Measurements from ENCODE around the gene MPPED2. TPM values are rescaled to one million over a fixed set of nuclear protein-coding genes. Genes with fewer than 3 reads are reported as not detected.

The MPPED2 gene
- total and polyA plus RNA-seq, 10 of the 15 experiments (the other 5 are each of a cell fraction or from before 2014, with no cell fraction given), result not detected

- Histone ChIP-seq H3K4me3 (no peak overlapping the region), H3K27me3 (replicated peaks in 1 of 2; ENCODE audit: control insufficient read depth in 2 of 2, insufficient read depth in 2 of 2, low read length in 1 of 2) (no peaks in the 10 kb centered on the region), H3K9ac (ENCODE audit: control insufficient read depth, insufficient read depth, low read length) (no peak overlapping the region), H3K4me2 (ENCODE audit: control insufficient read depth, insufficient read depth) (no peak overlapping the region), H3K79me2 (ENCODE audit: control insufficient read depth, insufficient read depth, low read length) (no peaks in the 10 kb centered on the region), H3K4me1 (ENCODE audit: control insufficient read depth, insufficient read depth, low read length) (no peaks in the 10 kb centered on the region), H2AFZ (ENCODE audit: control insufficient read depth, low read depth, low read length) (no peak overlapping the region), H3K36me3 (ENCODE audit: control insufficient read depth in 2 of 2, insufficient read depth in 2 of 2, low read length in 1 of 2) (no peaks in the 10 kb centered on the region), H4K20me1 (ENCODE audit: control insufficient read depth, insufficient read depth) (no peaks in the 10 kb centered on the region), H3K9me3 (replicated peaks; ENCODE audit: control insufficient read depth, insufficient read depth, low read length) (no peaks in the 10 kb centered on the region), H3K27ac (ENCODE audit: control insufficient read depth, insufficient read depth) (no peak overlapping the region)
- no TSS peak for BruUV-seq (replicated peaks)
- ATAC-seq, result no peak
- SMC1A ChIA-PET (ENCODE audit: uncharacterized antibody, unreplicated experiment), result no interaction called here
- RAD21 ChIA-PET (ENCODE audit: unreplicated experiment), result no interaction called here
- in situ Hi-C loops (cut with MboI), result no loop called here
- DNase-seq (ENCODE audit: low read depth, low spot score), result no peak
- CTCF ChIA-PET, result no interaction called here
- WGBS (ENCODE audit: insufficient coverage, insufficient replicate concordance, low lambda C conversion rate, missing lambda C conversion rate), result 33% methylated on average over 1 of the region's 1 CpG
- no peak for FAIRE-seq
- TF ChIP-seq STAT1 (conservative IDR thresholded peaks at IDR 0.05) (no peak), TBL1XR1 (IDR thresholded peaks at IDR 0.05; ENCODE audit: low read depth, low read length) (no peak), IKZF2 (IDR thresholded peaks at IDR 0.05) (no peak), BMI1 (IDR thresholded peaks at IDR 0.05; ENCODE audit: borderline replicate concordance) (no peak), BCLAF1 (IDR thresholded peaks at IDR 0.05) (no peak), POU2F2 (IDR thresholded peaks at IDR 0.05; ENCODE audit: borderline replicate concordance, low read depth, low read length) (no peak), NR2F1 (conservative IDR thresholded peaks at IDR 0.05) (no peak), POLR2A (IDR thresholded peaks at IDR 0.05; ENCODE audit: low read depth, low read length) (no peak), JUND (IDR thresholded peaks at IDR 0.05; ENCODE audit: low read depth, low read length) (no peak), WRNIP1 (IDR thresholded peaks at IDR 0.05; ENCODE audit: borderline replicate concordance, low read depth, low read length) (no peak), NKRF (conservative IDR thresholded peaks at IDR 0.05) (no peak), TARDBP (IDR thresholded peaks at IDR 0.05; ENCODE audit: borderline replicate concordance) (no peak), NRF1 (conservative IDR thresholded peaks at IDR 0.05; ENCODE audit: low read depth, low read length) (no peak)
- TF ChIP-seq, protein P1, sequence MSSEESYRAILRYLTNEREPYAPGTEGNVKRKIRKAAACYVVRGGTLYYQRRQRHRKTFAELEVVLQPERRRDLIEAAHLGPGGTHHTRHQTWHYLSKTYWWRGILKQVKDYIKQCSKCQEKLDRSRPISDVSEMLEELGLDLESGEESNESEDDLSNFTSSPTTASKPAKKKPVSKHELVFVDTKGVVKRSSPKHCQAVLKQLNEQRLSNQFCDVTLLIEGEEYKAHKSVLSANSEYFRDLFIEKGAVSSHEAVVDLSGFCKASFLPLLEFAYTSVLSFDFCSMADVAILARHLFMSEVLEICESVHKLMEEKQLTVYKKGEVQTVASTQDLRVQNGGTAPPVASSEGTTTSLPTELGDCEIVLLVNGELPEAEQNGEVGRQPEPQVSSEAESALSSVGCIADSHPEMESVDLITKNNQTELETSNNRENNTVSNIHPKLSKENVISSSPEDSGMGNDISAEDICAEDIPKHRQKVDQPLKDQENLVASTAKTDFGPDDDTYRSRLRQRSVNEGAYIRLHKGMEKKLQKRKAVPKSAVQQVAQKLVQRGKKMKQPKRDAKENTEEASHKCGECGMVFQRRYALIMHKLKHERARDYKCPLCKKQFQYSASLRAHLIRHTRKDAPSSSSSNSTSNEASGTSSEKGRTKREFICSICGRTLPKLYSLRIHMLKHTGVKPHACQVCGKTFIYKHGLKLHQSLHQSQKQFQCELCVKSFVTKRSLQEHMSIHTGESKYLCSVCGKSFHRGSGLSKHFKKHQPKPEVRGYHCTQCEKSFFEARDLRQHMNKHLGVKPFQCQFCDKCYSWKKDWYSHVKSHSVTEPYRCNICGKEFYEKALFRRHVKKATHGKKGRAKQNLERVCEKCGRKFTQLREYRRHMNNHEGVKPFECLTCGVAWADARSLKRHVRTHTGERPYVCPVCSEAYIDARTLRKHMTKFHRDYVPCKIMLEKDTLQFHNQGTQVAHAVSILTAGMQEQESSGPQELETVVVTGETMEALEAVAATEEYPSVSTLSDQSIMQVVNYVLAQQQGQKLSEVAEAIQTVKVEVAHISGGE (CRISPR knock-in tag; IDR thresholded peaks at IDR 0.05), result no peak
- TF ChIP-seq, protein P2, sequence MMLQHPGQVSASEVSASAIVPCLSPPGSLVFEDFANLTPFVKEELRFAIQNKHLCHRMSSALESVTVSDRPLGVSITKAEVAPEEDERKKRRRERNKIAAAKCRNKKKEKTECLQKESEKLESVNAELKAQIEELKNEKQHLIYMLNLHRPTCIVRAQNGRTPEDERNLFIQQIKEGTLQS (IDR thresholded peaks at IDR 0.05; ENCODE audit: borderline replicate concordance, extremely low read depth, low read depth, low read length), result no peak
- TF ChIP-seq, protein P3, sequence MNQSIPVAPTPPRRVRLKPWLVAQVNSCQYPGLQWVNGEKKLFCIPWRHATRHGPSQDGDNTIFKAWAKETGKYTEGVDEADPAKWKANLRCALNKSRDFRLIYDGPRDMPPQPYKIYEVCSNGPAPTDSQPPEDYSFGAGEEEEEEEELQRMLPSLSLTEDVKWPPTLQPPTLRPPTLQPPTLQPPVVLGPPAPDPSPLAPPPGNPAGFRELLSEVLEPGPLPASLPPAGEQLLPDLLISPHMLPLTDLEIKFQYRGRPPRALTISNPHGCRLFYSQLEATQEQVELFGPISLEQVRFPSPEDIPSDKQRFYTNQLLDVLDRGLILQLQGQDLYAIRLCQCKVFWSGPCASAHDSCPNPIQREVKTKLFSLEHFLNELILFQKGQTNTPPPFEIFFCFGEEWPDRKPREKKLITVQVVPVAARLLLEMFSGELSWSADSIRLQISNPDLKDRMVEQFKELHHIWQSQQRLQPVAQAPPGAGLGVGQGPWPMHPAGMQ (IDR thresholded peaks at IDR 0.05; ENCODE audit: borderline replicate concordance), result no peak
- POLR2A ChIA-PET, result no interaction called here
- intact Hi-C loops (cut with micrococcal nuclease; ENCODE audit: unreplicated experiment), result no loop called here
These were observed 27.1 kb downstream of the MPPED2 start for GRCh38 chr11:30559004-30559403.

All from GM12878 (cell line).